PFSK-1 (cell line): Measurements from ENCODE around the gene C2CD5.

Experiments used
- POLR2AphosphoS5 ChIP-seq: IDR thresholded peaks from 2 replicates; pipeline ENCODE4 v1.6.1; 2012; ENCODE audit warnings: low read depth, mild to moderate bottlenecking, control low read depth, low read length, moderate library complexity
- TAF1 ChIP-seq: IDR thresholded peaks from 2 replicates; pipeline ENCODE4 v1.6.1; 2012; ENCODE audit warnings: low read length, control low read depth, borderline replicate concordance; ENCODE audit not compliant: insufficient read depth
- TF ChIP-seq, protein P1 (sequence below), 2 experiments: IDR thresholded peaks; 2 replicates each; pipeline versions ENCODE4 v1.6.1 to v1.8.0; 2011 to 2012; ENCODE audit warnings: low read depth in 2 of 2, low read length in 2 of 2, control low read depth in 1 of 2, inconsistent platforms in 1 of 2, mild to moderate bottlenecking in 1 of 2, moderate library complexity in 1 of 2; ENCODE audit not compliant: insufficient read depth in 1 of 2

DNA sequence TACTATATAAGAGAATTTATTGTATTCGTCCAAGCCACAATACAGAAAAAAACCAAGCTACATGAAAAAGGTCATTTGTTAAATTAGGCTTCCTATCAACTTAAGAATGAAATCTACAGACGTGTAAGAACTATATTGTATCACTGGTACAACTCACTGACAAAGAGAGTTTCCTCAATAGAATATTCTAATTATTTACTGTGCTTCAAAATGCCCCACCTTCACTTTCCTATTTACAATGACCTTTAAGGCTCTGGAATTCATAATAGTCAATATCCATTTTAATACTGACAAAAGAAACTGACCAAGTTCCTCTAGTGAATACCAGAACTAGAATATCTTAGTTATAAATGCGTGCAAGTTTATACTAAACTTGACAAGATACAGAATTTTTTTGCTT is 55.9 kb downstream of the C2CD5 start:
- TF ChIP-seq POLR2AphosphoS5 (no peak), TAF1 (no peak)
- TF ChIP-seq, protein P1, sequence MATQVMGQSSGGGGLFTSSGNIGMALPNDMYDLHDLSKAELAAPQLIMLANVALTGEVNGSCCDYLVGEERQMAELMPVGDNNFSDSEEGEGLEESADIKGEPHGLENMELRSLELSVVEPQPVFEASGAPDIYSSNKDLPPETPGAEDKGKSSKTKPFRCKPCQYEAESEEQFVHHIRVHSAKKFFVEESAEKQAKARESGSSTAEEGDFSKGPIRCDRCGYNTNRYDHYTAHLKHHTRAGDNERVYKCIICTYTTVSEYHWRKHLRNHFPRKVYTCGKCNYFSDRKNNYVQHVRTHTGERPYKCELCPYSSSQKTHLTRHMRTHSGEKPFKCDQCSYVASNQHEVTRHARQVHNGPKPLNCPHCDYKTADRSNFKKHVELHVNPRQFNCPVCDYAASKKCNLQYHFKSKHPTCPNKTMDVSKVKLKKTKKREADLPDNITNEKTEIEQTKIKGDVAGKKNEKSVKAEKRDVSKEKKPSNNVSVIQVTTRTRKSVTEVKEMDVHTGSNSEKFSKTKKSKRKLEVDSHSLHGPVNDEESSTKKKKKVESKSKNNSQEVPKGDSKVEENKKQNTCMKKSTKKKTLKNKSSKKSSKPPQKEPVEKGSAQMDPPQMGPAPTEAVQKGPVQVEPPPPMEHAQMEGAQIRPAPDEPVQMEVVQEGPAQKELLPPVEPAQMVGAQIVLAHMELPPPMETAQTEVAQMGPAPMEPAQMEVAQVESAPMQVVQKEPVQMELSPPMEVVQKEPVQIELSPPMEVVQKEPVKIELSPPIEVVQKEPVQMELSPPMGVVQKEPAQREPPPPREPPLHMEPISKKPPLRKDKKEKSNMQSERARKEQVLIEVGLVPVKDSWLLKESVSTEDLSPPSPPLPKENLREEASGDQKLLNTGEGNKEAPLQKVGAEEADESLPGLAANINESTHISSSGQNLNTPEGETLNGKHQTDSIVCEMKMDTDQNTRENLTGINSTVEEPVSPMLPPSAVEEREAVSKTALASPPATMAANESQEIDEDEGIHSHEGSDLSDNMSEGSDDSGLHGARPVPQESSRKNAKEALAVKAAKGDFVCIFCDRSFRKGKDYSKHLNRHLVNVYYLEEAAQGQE (IDR thresholded peaks at IDR 0.05; ENCODE audit: insufficient read depth in 1 of 2, low read depth in 2 of 2, low read length in 2 of 2): no peak
